K562 (cell line): ENCODE results near the gene DOCK4. TPM values are rescaled to one million over a fixed set of nuclear protein-coding genes. Genes with fewer than 3 reads are reported as not detected.

Experiments
- ATAC-seq: fragments of 200-7000 bp; cut with Tn5 transposase; 3 replicates; pipeline ENCODE4 v1.9.1; 2020; ENCODE audit warnings: moderate library complexity
- BruUV-seq: library from RNA; stranded (reverse); fragments of 400-500 nt; replicated peaks from 2 replicates; lab custom pipeline; 2021; lab: Mats Ljungman, UMichigan
- CTCF ChIA-PET: fragments of 300-600 bp; formaldehyde crosslinking; extraction: SDS; loops from one replicate; lab custom pipeline; 2021; ENCODE audit warnings: low intra/inter-chr PET ratio; lab: Yijun Ruan, JAX
- POLR2A ChIA-PET: fragments of 300-600, 350-650 bp; sonication (Branson Sonifier 250); formaldehyde crosslinking; extraction: SDS; loops from one replicate; lab custom pipeline; 2021; ENCODE audit warnings: antibody characterized with exemption, inconsistent platforms; lab: Yijun Ruan, JAX
- DNase-seq, 4 experiments: peaks; one replicate each; pipeline versions ENCODE4 v3.0.0 to v3.0.0-alpha.2; 2011 to 2018; ENCODE audit warnings: low spot score in 3 of 4, mixed read lengths in 3 of 4; ENCODE audit errors: extremely low read depth in 1 of 4
- FAIRE-seq: peaks from 2 replicates; lab custom pipeline; 2011; peaks lifted over from hg19 to GRCh38; lab: Jason Lieb, UNC
- H2AFZ ChIP-seq: 2 replicates; pipeline ENCODE4 v1.6.0; 2011; ENCODE audit warnings: low read depth, low read length, control low read depth, inconsistent platforms
- H3K27ac ChIP-seq: fragments of 200-600 bp; 3 replicates; pipeline ENCODE4 v1.8.0; 2011; ENCODE audit warnings: low read depth, mild to moderate bottlenecking, control low read depth, inconsistent platforms, low read length, moderate library complexity, mixed read lengths; ENCODE audit errors: extremely low read depth
- H3K27me3 ChIP-seq, 2 experiments: fragments of 300-600 bp in 1 of 2; 2 replicates in 1 of 2; 3 replicates in 1 of 2; pipeline versions ENCODE4 v1.6.0 to v1.8.0; 2011; ENCODE audit warnings: inconsistent platforms in 2 of 2, low read length in 2 of 2, mild to moderate bottlenecking in 1 of 2, mixed read lengths in 1 of 2, moderate library complexity in 1 of 2; ENCODE audit not compliant: control insufficient read depth in 2 of 2, insufficient read depth in 2 of 2
- H3K36me3 ChIP-seq: fragments of 300-600 bp; 3 replicates; pipeline ENCODE4 v1.8.0; 2011; ENCODE audit warnings: mild to moderate bottlenecking, low read length, inconsistent platforms; ENCODE audit not compliant: control insufficient read depth, insufficient read depth
- H3K4me1 ChIP-seq, 2 experiments: fragments of 200-600 bp in 1 of 2; replicated peaks in 1 of 2; 2 replicates in 1 of 2; 3 replicates in 1 of 2; pipeline versions ENCODE4 v1.5.1 to v1.8.0; 2011; ENCODE audit warnings: inconsistent platforms in 2 of 2, low read length in 2 of 2, mild to moderate bottlenecking in 1 of 2, mixed read lengths in 1 of 2, moderate library complexity in 1 of 2; ENCODE audit not compliant: control insufficient read depth in 2 of 2, insufficient read depth in 2 of 2
- H3K4me2 ChIP-seq: 2 replicates; pipeline ENCODE4 v1.6.1; 2011; ENCODE audit warnings: low read length, control low read depth, inconsistent platforms, mixed read lengths; ENCODE audit not compliant: insufficient read depth
- H3K4me3 ChIP-seq: fragments of 200-600 bp; sonication (generic), shearing (Covaris generic); 2 replicates; pipeline ENCODE4 v1.5.1; 2016; ENCODE audit warnings: control low read depth, inconsistent platforms
- H3K79me2 ChIP-seq: fragments of 200-600 bp; 3 replicates; pipeline ENCODE4 v1.8.0; 2011; ENCODE audit warnings: low read length, inconsistent platforms; ENCODE audit not compliant: control insufficient read depth, insufficient read depth
- H3K9ac ChIP-seq, 2 experiments: 2 replicates each; pipeline versions ENCODE4 v1.6.0 to v1.6.1; 2011; ENCODE audit warnings: low read depth in 2 of 2, low read length in 2 of 2, control low read depth in 1 of 2, inconsistent platforms in 1 of 2, mild to moderate bottlenecking in 1 of 2, mixed read lengths in 1 of 2; ENCODE audit not compliant: insufficient read depth in 1 of 2
- H3K9me1 ChIP-seq: one replicate; pipeline ENCODE4 v1.6.0; 2011; ENCODE audit warnings: inconsistent platforms, mild to moderate bottlenecking, low read length, moderate library complexity; ENCODE audit not compliant: control insufficient read depth, insufficient read depth
- H3K9me3 ChIP-seq: replicated peaks from 2 replicates; pipeline ENCODE4 v1.5.1; 2011; ENCODE audit warnings: low read depth, low read length, inconsistent platforms; ENCODE audit not compliant: control insufficient read depth, insufficient read depth
- H4K20me1 ChIP-seq: replicated peaks from 2 replicates; pipeline ENCODE4 v1.6.1; 2011; ENCODE audit warnings: low read length, inconsistent platforms, mixed read lengths; ENCODE audit not compliant: control insufficient read depth, insufficient read depth
- CBX2 ChIP-seq: fragments of 200-600 bp; sonication (generic); IDR thresholded peaks from one replicate; pipeline ENCODE4 v1.6.1; 2012; ENCODE audit warnings: mild to moderate bottlenecking, low read length, inconsistent platforms; ENCODE audit not compliant: insufficient read depth, poor library complexity, severe bottlenecking
- DNMT1 ChIP-seq: fragments of 450-650 bp; IDR thresholded peaks from 2 replicates; pipeline ENCODE4 v1.6.1; 2016; ENCODE audit warnings: antibody characterized with exemption, mild to moderate bottlenecking
- HOXB6 ChIP-seq: fragments of 250-450 bp; sonication (Bioruptor Pico); IDR thresholded peaks from 2 replicates; pipeline ENCODE4 v1.5.1; 2022; ENCODE audit warnings: mild to moderate bottlenecking, borderline replicate concordance
- JUN ChIP-seq, 2 experiments: sonication (generic) in 1 of 2; formaldehyde crosslinking in 1 of 2; IDR thresholded peaks; 2 replicates each; pipeline versions ENCODE4 v1.6.1 to v1.8.0; 2012 to 2022; ENCODE audit warnings: borderline replicate concordance in 2 of 2, mild to moderate bottlenecking in 2 of 2, improper control_type of control experiment in 1 of 2, low read depth in 1 of 2, low read length in 1 of 2, missing genetic modification reagents in 1 of 2
- MCM7 ChIP-seq, 2 experiments: fragments of 450-650 bp; IDR thresholded peaks; 2 replicates each; pipeline ENCODE4 v1.6.1; 2016 to 2018
- RBM17 ChIP-seq: fragments of 200-400 bp; formaldehyde crosslinking; IDR thresholded peaks from 2 replicates; pipeline ENCODE4 v1.6.1; 2017; ENCODE audit warnings: low read depth, mild to moderate bottlenecking, low read length, borderline replicate concordance
- THRA ChIP-seq: fragments of 450-650 bp; IDR thresholded peaks from 2 replicates; pipeline ENCODE4 v1.6.1; 2017; ENCODE audit warnings: mild to moderate bottlenecking, moderate library complexity
- ZNF699 ChIP-seq: fragments of 250-450 bp; sonication (Bioruptor Pico); IDR thresholded peaks from 2 replicates; pipeline ENCODE4 v1.8.0; 2021; ENCODE audit warnings: mild to moderate bottlenecking, moderate library complexity; ENCODE audit not compliant: insufficient replicate concordance
- WGBS: fragments of 100-300 bp; shearing (Covaris generic); methylation state at CpG from one replicate; pipeline ENCODE4 v1.1.6; 2016; ENCODE audit warnings: low coverage, mixed read lengths; ENCODE audit not compliant: insufficient coverage; ENCODE audit errors: missing lambda C conversion rate; 5-methylcytosine and 5-hydroxymethylcytosine counted together
- in situ Hi-C: fragments of 300-500 bp; cut with MboI; formaldehyde crosslinking; loops from 4 replicates; pipeline ENCODE4 v1.15.0; 2018; ENCODE audit warnings: inconsistent platforms, mixed read lengths
- intact Hi-C: fragments of 100-400 bp; cut with micrococcal nuclease; formaldehyde crosslinking; loops from 2 replicates; pipeline ENCODE4 v1.14.2; 2022
- polyA plus RNA-seq, 8 experiments: library from polyadenylated mRNA; depleted of rRNA in 4 of 8; stranded (reverse) in 5 of 8; unstranded in 3 of 8; fragments of >200 nt; fragmentation: Nextera tagmentation in 2 of 8; fragmentation: Illumina TruSeq in 1 of 8; extraction: Ambion mirVana in 2 of 8; extraction: Trizol in 1 of 8; gene quantifications; 2 replicates each; pipeline versions ENCODE4 v1.2.1 to v1.2.3, GENCODE V29; 2011 to 2014; ENCODE audit warnings: inconsistent platforms in 1 of 8, missing spikeins in 1 of 8
- total RNA-seq, 7 experiments: library from RNA; depleted of rRNA in 6 of 7; stranded (reverse); fragments of >200 nt in 6 of 7; fragmentation: Illumina TruSeq in 2 of 7; extraction: Trizol in 2 of 7; gene quantifications; 2 replicates each; pipeline versions ENCODE4 v1.2.1 to v1.2.3, GENCODE V29; 2011 to 2021; ENCODE audit warnings: low replicate concordance in 1 of 7
- TF ChIP-seq, protein P1 (sequence below): fragments of 450-650 bp; IDR thresholded peaks from 2 replicates; pipeline ENCODE4 v1.6.1; 2018; ENCODE audit not compliant: partially characterized antibody

DOCK4 gene
- total and polyA plus RNA-seq, 9 of the 15 experiments (the other 6 are each of a cell fraction or from before 2014, with no cell fraction given), result 0.42 to 5.7 (median 2.3) TPM

DNA sequence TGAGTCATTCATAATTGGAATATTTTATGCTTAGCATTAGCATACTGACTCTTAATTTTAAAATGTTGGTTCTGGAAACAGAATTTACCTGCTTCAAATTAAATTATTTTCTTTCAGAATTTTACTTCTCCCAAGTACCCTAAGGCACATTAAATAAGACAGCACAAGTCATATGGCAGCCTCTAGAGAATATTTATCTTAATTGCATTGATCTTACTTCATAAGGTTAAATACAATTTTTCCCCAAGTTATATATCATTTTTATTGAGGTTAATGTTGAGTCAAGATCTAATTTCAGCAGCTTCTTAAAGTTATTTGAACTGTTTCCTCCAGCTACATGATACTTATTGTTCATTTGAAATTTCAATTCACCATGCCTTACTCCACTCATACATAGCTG, 520.9 kb downstream of the DOCK4 start:
- no peak for TF ChIP-seq MCM7 (IDR thresholded peaks at IDR 0.05)
- TF ChIP-seq CBX2, result no peak
- no peak for TF ChIP-seq DNMT1
- TF ChIP-seq, all 486 proteins: peak for 0
- no peaks in the 10 kb centered on the region for H4K20me1 ChIP-seq
- no peaks in the 10 kb centered on the region for H3K9me1 ChIP-seq
- FAIRE-seq (no peak), ATAC-seq (no peak), DNase-seq (no peak)
- no peaks in the 10 kb centered on the region for H3K79me2 ChIP-seq
- ChIA-PET POLR2A (no interaction called here), CTCF (no interaction called here)
- no peaks in the 10 kb centered on the region for H3K4me1 ChIP-seq
- H3K27me3 ChIP-seq, result peaks cover 2 to 13% of the 10 kb centered on the region in 2 experiments; a peak in 3 of 5 replicates
- no peak overlapping the region for H3K4me3 ChIP-seq
- no TSS peak for BruUV-seq
- H2AFZ ChIP-seq, result no peak overlapping the region
- in situ Hi-C loops, result no loop called here
- H3K9me3 ChIP-seq, result no peaks in the 10 kb centered on the region
- H3K4me2 ChIP-seq, result no peak overlapping the region
- H3K27ac ChIP-seq, result no peak overlapping the region
- H3K9ac ChIP-seq, result no peak overlapping the region
- intact Hi-C loops, result no loop called here
- no peaks in the 10 kb centered on the region for H3K36me3 ChIP-seq

DNA sequence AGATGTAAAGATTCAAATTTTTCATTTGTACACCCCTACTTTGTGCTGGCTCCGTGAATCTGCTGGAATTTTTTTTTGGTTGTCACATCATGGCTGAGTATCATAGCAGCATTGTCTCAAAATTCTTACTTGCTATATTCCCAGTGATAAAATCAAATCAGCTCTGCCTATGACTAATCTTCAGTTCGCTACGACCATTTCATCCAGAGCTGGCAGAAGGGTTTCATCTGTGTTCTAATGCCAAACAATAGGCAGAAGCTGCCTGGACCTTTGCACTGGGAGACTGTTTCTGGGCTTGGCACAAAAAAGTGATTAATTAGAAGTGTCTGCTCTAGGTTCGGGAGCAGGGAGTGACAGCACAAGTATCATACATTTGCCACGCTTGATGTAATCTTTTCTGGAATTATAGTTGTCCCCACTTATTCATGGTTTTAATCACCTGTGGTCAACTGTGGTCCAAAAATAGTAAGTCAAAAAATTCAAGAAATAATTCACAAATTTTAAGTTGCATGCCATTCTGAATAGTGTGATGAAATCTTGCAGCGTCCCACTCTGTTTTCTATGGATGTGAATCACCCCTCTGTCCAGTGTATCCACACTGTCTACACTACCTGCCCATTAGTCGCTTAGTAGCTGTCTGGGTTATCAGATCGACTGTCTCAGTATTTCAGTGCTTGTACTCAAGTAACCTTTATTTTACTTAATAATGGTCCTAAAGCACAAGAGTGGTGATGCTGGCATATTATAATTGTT, 523.4 kb downstream of the DOCK4 start:
- BruUV-seq, result no TSS peak
- ChIA-PET POLR2A (no interaction called here), CTCF (no interaction called here)
- no peaks in the 10 kb centered on the region for H3K9me1 ChIP-seq
- no peak overlapping the region for H3K9ac ChIP-seq
- FAIRE-seq (no peak), ATAC-seq (no peak), DNase-seq (no peak)
- peaks cover 2 to 13% of the 10 kb centered on the region in 2 experiments; a peak in 3 of 5 replicates for H3K27me3 ChIP-seq
- intact Hi-C loops, result no loop called here
- no peak overlapping the region for H3K27ac ChIP-seq
- in situ Hi-C loops, result no loop called here
- WGBS, result 3% methylated on average over 8 of the region's 8 CpGs
- H3K4me2 ChIP-seq, result no peak overlapping the region
- H3K79me2 ChIP-seq, result no peaks in the 10 kb centered on the region
- no peaks in the 10 kb centered on the region for H3K36me3 ChIP-seq
- no peak overlapping the region for H2AFZ ChIP-seq
- H4K20me1 ChIP-seq, result no peaks in the 10 kb centered on the region
- H3K9me3 ChIP-seq, result no peaks in the 10 kb centered on the region
- H3K4me1 ChIP-seq, result peaks cover 0 to 10% of the 10 kb centered on the region in 2 experiments; a peak in 1 of 5 replicates
- no peak overlapping the region for H3K4me3 ChIP-seq
- TF ChIP-seq JUN (IDR thresholded peaks at IDR 0.05; ENCODE audit: borderline replicate concordance, low read depth, low read length) (no peak), JUN (CRISPR knock-in tag; IDR thresholded peaks at IDR 0.05; ENCODE audit: borderline replicate concordance) (no peak), ZNF699 (CRISPR knock-in tag) (no peak), RBM17 (no peak), HOXB6 (CRISPR knock-in tag) (no peak), THRA (no peak)
- TF ChIP-seq, protein P1, sequence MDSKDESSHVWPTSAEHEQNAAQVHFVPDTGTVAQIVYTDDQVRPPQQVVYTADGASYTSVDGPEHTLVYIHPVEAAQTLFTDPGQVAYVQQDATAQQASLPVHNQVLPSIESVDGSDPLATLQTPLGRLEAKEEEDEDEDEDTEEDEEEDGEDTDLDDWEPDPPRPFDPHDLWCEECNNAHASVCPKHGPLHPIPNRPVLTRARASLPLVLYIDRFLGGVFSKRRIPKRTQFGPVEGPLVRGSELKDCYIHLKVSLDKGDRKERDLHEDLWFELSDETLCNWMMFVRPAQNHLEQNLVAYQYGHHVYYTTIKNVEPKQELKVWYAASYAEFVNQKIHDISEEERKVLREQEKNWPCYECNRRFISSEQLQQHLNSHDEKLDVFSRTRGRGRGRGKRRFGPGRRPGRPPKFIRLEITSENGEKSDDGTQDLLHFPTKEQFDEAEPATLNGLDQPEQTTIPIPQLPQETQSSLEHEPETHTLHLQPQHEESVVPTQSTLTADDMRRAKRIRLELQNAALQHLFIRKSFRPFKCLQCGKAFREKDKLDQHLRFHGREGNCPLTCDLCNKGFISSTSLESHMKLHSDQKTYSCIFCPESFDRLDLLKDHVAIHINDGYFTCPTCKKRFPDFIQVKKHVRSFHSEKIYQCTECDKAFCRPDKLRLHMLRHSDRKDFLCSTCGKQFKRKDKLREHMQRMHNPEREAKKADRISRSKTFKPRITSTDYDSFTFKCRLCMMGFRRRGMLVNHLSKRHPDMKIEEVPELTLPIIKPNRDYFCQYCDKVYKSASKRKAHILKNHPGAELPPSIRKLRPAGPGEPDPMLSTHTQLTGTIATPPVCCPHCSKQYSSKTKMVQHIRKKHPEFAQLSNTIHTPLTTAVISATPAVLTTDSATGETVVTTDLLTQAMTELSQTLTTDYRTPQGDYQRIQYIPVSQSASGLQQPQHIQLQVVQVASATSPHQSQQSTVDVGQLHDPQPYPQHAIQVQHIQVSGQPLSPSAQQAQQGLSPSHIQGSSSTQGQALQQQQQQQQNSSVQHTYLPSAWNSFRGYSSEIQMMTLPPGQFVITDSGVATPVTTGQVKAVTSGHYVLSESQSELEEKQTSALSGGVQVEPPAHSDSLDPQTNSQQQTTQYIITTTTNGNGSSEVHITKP, result no peak
